ENCODE results near the gene ZBTB7B.

Gene ZBTB7B

GRCh38 chr1:155003766-155004351 is 1.3 kb downstream of the ZBTB7B start:
- no peak for DNase-seq (ENCODE audit: low read depth in 2 of 2)

GRCh38 chr1:155004352-155005075 is 1.9 kb downstream of the ZBTB7B start:
- no peak for DNase-seq (ENCODE audit: low read depth in 2 of 2)

GRCh38 chr1:155005076-155006011 is 2.7 kb downstream of the ZBTB7B start:
- no peak for DNase-seq (ENCODE audit: low read depth in 2 of 2)

- no peak for DNase-seq (ENCODE audit: low read depth in 2 of 2)
Observed at GRCh38 chr1:155006601-155007101, 4.0 kb downstream of the ZBTB7B start.

- no peak for DNase-seq (ENCODE audit: low read depth in 2 of 2)
Observed at GRCh38 chr1:155007251-155007828, 4.7 kb downstream of the ZBTB7B start.

- no peak for DNase-seq (ENCODE audit: low read depth in 2 of 2)
Observed at GRCh38 chr1:155008015-155008941, 5.7 kb downstream of the ZBTB7B start.

- DNase-seq (ENCODE audit: low read depth in 2 of 2), result no peak
Observed at GRCh38 chr1:155009221-155009711, 6.7 kb downstream of the ZBTB7B start.

- no peak for DNase-seq (ENCODE audit: low read depth in 2 of 2)
Observed at GRCh38 chr1:155009742-155010141, 7.1 kb downstream of the ZBTB7B start.

GRCh38 chr1:155010211-155010918 is 7.8 kb downstream of the ZBTB7B start:
- no peak for DNase-seq (ENCODE audit: low read depth in 2 of 2)

- no peak for DNase-seq (ENCODE audit: low read depth in 2 of 2)
Observed at GRCh38 chr1:155011004-155011416, 8.4 kb downstream of the ZBTB7B start.

- no peak for DNase-seq (ENCODE audit: low read depth in 2 of 2)
Observed at GRCh38 chr1:155011437-155012025, 8.9 kb downstream of the ZBTB7B start.

- no peak for DNase-seq (ENCODE audit: low read depth in 2 of 2)
Observed at GRCh38 chr1:155012026-155012546, 9.5 kb downstream of the ZBTB7B start.

- DNase-seq (ENCODE audit: low read depth in 2 of 2), result no peak
Observed at GRCh38 chr1:155012776-155013602, 10.4 kb downstream of the ZBTB7B start.

GRCh38 chr1:155013632-155014031 is 11.0 kb downstream of the ZBTB7B start:
- DNase-seq (ENCODE audit: low read depth in 2 of 2), result no peak

GRCh38 chr1:155014709-155015508 is 12.3 kb downstream of the ZBTB7B start:
- no peak for DNase-seq (ENCODE audit: low read depth in 2 of 2)

- DNase-seq (ENCODE audit: low read depth in 2 of 2), result no peak
Observed at GRCh38 chr1:155015527-155016230, 13.1 kb downstream of the ZBTB7B start.

All from stimulated activated CD8-positive, alpha-beta memory T cell treated with anti-CD3 and anti-CD28 coated beads, Interleukin-7, amount 100 ng/mL, for 1 hour (primary cell).